GM18507 (cell line): ENCODE results near the gene NBL1.

Experiments
- DNase-seq: peaks from one replicate; pipeline ENCODE4 v3.0.0; 2011; ENCODE audit warnings: low read depth; ENCODE audit not compliant: insufficient read length; ENCODE audit errors: extremely low spot score
- FAIRE-seq: peaks from 2 replicates; lab custom pipeline; 2011; peaks lifted over from hg19 to GRCh38; lab: Jason Lieb, UNC

NBL1 gene

DNA sequence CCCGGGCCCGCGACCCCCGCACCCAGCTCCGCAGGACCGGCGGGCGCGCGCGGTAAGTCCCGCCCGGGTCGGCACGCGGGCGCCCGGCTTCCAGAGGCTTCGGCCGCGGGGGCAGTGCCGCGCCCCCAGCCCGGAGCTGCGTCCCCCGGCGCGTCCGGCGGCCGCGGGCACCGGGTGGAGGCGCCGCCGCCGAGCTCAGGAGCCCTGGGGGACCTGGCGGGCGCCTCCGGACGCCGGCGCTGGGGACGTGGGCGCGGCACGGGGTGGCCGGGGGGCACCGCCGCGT is 227 bp downstream of the NBL1 start:
- DNase-seq: no peak
- no peak for FAIRE-seq

DNA sequence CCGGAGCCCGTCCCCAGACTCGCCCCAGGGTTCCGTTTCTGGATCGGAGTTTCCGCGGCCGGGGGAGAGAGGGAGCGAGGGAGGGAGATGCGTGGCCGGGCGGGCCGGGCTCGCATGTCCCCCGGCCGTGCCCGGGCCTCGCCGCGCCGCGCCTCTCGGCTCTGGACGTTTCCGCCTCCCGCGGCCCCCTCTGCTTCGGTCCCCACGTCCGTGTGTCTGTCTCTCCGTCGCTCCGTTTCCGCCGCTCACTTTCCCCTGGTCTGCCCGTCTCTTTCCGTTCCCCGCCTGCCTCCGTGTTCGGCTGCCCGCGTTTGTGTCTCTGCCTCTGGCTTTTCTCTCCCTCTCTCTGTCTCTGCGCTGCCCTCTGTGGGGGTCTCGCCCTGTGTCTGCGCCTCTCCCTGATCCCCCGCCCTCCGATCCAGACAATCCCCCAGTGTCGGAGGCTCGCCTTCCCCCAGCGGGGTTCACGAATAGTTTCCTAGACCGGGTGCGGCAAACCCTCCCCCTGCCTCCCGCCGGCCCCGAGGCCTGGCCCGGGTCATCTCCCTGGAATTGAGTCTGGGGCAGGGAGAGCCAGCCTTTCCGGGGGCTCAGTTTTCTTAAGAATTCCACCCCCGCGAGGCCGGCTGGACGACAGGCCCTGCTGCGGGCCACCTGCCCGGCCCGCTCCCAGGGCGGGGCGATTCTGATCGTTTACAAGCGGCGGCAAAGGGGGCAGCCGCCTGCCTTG is 735 bp downstream of the NBL1 start:
- FAIRE-seq (no peak), DNase-seq (no peak)

DNA sequence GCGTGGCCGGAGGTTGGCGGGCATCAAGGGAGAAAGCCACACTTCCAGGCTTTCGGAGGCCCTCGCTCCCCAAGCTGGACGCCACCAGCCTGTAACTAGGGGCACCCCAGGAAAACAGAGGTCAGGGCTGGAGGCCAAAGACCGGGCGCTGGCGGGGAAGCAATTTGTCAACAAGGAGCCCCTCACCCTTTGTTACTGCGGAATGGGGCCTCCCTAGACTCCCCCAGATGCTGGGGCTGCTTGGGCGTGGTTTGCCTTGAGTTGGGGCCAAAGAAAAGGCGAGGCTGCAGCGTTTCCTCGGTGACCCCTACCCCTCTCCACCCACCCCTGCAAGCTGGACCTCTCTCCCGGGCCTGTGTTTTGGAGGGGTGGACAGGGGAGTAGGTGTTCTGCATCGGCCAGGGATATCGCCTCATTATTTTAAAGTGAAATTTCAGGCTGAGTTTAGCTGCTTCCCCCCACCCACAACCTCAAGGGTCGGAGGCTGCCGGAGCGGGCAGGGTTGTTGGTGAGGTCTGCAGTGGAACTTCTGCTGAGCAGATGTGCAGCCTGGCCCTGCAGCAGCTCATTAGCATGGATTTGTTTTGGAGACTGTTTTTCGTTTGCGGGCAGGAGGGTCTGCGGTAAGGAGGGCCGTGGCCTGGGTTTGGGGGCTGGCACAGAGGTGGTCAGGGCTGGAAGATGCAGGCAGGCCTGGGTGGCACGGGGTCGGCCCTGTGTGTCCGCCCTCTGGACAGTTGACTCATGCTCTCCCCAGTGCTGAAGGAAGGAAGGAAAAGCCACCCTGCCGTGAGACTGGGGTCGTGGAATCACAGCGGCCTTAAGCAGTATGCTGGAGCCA is 1.5 kb downstream of the NBL1 start:
- DNase-seq (no peak), FAIRE-seq (no peak)

DNA sequence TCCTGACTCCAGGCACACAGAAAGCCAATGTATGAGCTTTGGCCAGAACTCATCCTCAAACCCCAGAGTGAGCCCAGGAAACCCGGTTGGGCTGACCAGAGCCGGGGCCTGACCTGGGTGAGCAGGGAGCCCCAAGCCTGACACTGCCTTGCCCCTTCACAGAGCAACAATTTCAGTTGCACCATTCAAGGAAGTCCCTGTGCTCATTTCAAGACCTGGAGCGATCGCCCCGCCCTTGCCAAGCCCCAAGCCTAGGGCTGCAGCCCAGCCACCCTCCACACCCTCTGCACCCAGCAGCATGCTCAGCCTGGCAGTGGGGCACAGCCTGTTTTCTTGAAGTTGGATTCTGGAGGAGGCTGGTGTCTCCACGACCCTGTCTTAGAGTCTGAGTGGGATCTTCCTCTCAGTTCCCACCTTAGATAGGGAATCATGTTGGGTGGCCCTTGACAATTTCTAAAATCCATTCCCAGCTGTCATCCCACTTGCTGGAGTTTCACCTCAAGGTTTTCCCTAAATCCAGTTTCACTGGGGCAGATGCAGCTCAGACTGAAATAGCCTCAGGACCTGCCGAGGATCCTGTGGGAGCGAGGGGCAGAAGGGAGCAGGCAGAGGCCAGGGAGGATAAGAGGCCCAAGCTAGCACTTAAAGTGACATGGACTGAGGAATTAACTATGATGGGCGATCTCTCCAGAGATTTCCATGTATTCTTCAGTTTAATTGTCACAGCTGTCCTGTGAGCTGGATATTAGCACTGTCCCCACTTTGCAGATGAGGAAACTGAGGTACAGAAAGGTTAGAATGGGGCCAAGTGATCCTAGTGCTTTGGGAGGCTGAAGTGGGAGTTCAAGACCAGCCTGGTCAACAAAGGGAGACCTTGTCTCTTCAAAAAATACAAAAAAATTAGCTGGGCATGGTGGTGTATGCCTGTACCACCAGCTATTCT is 2.5 kb downstream of the NBL1 start:
- DNase-seq (no peak), FAIRE-seq (peak; percentile 18)

DNA sequence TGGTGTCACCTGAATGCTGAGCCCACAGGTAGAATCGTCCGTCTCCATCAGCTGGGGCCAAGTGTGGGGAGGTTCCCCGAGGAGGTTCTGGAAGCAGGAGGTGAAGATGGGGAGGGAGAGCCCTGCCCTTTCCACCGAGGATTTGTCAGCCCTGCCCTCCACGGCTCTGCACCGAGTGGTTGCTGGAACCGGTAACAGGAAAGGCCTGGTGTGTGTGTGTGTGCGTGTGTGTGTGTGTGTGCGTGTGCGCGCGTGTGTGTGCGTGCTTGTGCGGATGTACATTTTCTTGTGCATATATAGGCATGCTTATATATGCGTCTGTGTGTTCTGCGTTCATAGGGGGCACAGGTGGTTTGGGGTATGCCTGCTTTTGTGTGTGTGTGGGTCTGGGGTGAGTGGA is 3.5 kb downstream of the NBL1 start:
- DNase-seq (no peak), FAIRE-seq (no peak)

DNA sequence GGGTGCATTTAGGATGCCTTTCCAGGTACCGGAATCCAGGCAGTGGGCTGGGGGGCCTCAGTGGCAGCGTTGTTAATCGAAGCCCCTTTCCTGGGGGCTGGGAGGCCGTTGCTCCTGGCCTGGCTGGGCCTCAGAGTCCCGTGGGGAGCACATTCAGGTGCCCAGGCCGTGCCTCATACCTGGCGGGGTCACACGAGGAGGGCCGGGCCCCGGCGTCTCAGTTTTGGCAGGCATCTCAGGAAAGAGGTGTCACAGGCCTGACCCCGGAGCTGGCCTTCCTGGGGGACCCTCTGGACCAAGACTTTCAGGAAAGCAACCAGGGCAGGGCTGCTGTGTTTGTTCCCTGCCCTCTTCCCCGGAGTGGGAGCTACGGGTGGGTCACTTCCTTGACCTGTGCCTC is 4.1 kb downstream of the NBL1 start:
- DNase-seq (no peak), FAIRE-seq (no peak)

DNA sequence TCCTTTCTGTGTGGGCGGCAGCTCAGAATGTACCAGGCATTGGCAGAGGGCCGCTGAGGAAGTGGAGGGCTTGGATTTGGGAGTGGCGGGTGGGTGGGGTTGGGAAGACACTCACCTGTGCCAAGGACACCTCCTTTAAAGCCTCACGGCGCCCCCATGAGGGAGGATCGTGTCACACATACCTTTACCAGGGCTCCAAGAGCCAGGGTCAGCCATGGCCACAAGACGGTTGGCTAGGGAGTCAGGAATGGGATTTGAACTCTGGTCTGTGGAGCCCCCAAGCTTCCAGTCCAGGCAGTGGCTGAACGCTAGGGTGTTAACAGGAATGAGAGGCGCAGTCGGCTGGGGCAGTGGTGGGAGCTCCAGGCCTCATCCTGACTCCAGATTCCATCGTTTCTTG is 4.6 kb downstream of the NBL1 start:
- no peak for DNase-seq
- no peak for FAIRE-seq

DNA sequence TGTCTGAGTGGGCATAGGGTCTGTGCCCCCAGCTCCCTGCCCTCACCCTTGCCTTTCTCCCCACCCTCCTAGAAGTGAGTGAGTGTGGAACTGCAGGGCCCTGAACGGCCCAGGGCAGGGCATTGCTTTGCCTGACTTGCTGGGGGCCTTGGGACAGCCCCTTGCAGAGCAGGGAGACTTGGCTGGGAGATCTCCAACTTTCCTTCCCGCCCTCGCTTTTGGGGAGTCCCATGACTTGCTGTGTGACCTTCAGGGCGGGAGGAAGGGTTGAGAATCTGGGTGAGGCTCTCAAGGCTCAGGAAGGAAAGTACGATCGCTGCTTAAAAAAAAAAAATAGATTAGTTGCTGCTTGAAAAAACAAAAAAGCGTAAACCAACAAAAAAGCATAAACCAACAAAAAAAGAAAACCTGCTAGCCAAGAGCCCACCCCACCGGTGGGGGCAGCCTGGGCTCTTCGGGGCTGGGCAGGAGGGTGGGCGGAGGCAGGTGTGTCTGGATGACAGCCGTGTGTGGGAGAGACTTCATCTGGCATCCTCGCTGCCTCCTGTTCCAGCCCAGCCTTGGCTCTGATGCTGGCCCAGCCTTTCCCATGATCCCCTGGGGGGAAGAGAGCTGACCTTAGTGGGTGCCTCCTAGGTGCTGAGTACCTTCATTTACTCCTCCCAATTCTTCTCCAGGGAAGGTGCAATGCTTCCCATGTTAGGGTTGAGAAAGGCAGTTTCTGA is 6.5 kb downstream of the NBL1 start:
- DNase-seq: no peak
- FAIRE-seq: no peak

DNA sequence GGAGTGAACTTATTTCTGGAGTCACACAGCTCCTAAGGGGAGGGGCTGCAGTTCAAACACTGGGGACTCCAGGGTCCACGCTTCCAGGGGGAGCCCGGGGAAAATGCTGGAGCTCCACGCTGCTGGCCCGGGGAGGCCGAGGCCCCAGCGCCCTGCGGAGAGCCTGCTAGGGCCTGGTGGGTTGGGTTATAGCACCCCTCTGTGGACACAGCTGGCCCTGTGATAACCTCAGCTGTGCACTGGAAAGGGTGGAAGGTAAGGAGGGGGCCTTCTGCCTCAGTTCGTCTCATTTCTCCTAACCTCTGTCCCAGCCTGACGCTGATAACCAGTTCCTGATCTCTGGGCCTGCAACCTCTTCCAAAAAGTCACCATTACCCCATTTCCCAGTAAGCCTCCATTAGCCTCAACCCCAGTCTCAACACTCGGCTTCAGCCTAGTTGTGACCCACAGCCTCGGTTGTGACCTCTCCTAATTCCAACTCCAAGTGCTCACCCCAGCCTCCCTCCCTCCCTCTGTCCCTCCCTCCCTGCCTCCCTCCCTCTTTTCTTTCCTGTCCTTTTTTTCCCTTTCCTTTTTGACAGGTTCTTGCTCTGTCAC is 7.1 kb downstream of the NBL1 start:
- FAIRE-seq (peak; percentile 73), DNase-seq (no peak)

DNA sequence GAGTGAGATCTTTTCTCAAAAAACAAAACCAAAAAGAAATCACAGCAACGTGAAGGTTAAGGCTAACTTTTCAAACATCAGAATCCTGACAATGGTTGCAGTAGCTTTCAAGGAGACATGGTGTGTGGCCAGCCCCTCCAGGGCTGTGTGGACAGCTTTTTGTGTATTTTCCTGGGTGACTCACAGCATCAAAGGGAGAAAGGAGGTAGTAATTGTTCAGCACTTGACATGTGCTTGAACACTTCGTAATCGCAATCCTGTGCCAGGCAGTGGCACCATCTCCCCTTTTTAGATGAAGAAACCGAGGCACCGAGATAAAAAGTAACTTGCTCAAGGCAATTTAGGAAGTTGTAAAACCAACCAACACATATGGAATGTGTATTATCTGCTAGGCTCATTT is 10.3 kb downstream of the NBL1 start:
- no peak for DNase-seq
- no peak for FAIRE-seq

DNA sequence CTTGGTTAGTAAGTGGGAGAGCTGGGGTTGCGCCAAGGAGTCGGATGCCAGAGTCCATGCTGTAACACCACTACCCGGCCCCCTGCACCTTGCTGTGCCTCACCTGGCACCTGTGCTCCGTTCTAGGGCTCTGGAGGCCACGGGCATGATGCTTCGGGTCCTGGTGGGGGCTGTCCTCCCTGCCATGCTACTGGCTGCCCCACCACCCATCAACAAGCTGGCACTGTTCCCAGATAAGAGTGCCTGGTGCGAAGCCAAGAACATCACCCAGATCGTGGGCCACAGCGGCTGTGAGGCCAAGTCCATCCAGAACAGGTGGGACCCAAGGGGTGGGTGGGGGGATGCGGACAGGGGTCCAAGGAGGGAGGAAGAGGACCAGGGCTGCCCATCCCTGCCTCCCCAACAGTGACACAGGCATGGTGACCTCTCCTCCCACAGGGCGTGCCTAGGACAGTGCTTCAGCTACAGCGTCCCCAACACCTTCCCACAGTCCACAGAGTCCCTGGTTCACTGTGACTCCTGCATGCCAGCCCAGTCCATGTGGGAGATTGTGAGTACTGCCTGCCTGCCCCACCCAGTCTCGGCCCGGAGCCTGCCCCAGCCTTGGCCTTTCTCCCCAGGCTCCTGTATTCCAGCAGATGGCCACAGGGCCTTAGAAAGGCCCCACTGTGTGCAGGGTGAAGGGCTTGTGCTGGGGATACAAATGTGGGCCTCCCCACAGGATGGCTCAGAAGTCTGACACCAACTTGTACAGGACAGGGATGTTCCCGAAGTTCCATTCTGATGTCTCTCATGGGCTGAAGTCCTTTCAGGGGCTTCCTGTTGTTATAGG is 11.0 kb downstream of the NBL1 start:
- DNase-seq (no peak), FAIRE-seq (no peak)

DNA sequence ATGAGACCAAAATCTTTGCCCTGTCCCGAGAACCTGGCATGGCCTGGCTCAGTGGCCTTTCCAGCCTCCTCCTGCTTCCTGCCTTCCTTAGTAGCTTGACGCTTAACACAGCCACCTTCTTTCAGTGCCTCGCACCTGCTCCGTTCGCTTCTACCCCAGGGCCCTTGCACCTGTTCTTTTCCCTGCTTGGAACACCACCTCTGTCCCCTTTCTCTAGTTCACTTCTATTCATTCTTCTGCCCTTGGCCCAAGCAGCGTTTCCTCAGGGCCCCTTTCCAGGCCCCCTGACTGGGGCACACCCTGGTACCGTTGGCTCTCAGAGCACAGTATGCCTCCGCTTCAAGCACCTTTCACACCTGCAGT is 11.6 kb downstream of the NBL1 start:
- DNase-seq (no peak), FAIRE-seq (no peak)

DNA sequence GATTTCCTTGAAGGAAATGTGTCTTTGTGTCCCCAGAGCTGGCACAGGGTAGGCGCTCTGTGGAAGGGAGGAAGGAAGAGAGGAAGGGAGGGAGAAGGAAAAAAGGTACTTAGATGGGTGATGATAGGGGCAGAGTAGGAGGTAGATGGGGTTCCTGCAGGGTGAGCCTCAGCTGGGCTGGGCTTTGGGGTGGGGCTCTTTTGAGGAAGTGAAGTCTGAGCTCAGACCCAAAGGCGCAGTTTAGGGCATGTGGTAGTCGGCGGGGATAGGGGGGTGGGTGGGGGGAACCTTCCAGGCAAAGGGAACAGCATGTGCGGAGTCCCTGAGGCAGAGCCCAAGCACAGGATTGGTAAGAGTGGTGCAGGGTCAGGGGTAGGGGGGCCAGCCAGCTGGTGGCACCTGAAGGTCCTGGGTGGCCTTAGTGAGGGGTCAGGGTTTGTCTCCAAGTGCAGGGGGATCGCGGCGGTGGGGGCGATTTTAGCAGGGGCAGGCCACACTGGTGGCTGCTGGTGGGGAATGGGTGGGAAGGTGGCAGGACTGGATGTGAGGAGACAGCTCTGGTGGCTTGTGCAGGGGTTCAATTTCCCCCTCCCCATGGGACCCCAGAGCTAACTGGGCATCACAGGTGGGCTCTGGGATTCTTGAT is 12.1 kb downstream of the NBL1 start:
- FAIRE-seq (no peak), DNase-seq (no peak)

DNA sequence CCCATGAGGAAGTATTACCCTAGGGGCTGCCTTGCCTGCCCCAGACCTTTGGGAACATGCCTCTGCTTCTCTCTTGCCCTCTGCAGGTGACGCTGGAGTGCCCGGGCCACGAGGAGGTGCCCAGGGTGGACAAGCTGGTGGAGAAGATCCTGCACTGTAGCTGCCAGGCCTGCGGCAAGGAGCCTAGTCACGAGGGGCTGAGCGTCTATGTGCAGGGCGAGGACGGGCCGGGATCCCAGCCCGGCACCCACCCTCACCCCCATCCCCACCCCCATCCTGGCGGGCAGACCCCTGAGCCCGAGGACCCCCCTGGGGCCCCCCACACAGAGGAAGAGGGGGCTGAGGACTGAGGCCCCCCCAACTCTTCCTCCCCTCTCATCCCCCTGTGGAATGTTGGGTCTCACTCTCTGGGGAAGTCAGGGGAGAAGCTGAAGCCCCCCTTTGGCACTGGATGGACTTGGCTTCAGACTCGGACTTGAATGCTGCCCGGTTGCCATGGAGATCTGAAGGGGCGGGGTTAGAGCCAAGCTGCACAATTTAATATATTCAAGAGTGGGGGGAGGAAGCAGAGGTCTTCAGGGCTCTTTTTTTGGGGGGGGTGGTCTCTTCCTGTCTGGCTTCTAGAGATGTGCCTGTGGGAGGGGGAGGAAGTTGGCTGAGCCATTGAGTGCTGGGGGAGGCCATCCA is 12.8 kb downstream of the NBL1 start:
- FAIRE-seq: no peak
- DNase-seq: no peak

DNA sequence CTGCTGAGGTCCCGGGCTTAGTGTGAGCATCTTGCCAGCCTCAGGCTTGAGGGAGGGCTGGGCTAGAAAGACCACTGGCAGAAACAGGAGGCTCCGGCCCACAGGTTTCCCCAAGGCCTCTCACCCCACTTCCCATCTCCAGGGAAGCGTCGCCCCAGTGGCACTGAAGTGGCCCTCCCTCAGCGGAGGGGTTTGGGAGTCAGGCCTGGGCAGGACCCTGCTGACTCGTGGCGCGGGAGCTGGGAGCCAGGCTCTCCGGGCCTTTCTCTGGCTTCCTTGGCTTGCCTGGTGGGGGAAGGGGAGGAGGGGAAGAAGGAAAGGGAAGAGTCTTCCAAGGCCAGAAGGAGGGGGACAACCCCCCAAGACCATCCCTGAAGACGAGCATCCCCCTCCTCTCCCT is 13.4 kb downstream of the NBL1 start:
- no peak for DNase-seq

DNA sequence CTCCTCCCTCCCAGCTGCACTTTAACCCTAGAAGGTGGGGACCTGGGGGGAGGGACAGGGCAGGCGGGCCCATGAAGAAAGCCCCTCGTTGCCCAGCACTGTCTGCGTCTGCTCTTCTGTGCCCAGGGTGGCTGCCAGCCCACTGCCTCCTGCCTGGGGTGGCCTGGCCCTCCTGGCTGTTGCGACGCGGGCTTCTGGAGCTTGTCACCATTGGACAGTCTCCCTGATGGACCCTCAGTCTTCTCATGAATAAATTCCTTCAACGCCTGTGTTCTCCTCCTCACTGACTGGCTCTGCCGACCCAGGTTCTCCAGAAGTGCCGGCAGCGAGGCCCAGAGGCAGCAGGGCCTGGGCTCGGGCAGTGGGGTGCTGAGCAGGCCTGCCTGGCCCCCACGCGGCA is 14.1 kb downstream of the NBL1 start:
- no peak for DNase-seq
- FAIRE-seq: no peak

More for the DNA sequence above, 13.4 kb downstream of the NBL1 start:
- no peak for FAIRE-seq

DNA sequence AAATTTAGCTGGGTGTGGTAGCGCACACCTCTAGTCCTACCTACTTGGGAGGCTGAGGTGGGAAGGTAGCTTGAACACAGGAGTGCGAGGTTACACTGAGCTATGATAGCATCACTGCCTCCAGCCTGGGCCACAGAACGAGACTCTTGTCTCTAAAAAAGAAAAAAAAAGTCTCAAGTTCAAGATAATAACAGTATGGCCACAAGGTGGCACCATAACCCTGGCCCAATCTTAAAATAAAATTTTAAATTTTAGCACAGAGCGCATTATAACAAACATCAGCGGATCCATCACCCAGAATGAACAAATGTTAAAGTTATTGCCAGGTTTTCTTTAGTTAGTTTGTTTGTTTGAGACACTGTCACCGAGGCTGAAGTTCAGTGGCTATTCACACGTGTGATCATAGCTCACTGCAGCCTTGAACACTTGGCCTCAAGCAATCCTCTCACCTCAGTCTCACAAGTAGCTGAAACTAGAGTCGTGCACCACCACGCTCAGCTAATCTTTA is 17.7 kb downstream of the NBL1 start:
- FAIRE-seq (peak; percentile 81), DNase-seq (no peak)
